ENCODE data around the gene MEDAG.
"Not testable (repeated sequence)": the region's sequence is repeated elsewhere in the genome, so short reads cannot be mapped to it uniquely, and the experiment has no call there.

MEDAG gene

GRCh38 chr13:30910676-30911075 lies 4.6 kb downstream of the MEDAG start:
- DNase-seq, result no peak

- no peak for DNase-seq
Observed at GRCh38 chr13:30915691-30916541, 9.8 kb downstream of the MEDAG start.

- no peak for DNase-seq
Observed at GRCh38 chr13:30916991-30917390, 10.9 kb downstream of the MEDAG start.

- DNase-seq, result no peak
Observed at GRCh38 chr13:30918662-30919405, 12.8 kb downstream of the MEDAG start.

GRCh38 chr13:30920162-30920909 lies 14.3 kb downstream of the MEDAG start:
- no peak for DNase-seq

GRCh38 chr13:30923418-30923817 lies 17.3 kb downstream of the MEDAG start:
- DNase-seq, result no peak

GRCh38 chr13:30924721-30925120 lies 18.6 kb downstream of the MEDAG start:
- no peak for DNase-seq

GRCh38 chr13:30925429-30925828 lies 19.4 kb downstream of the MEDAG start:
- DNase-seq, result no peak

- no peak for DNase-seq
Observed at GRCh38 chr13:30926781-30927180, 20.7 kb downstream of the MEDAG start.

- DNase-seq, result not testable (repeated sequence)
Observed at GRCh38 chr13:30927188-30927587, 21.1 kb downstream of the MEDAG start.

GRCh38 chr13:30927595-30927994 lies 21.5 kb downstream of the MEDAG start:
- no peak for DNase-seq

GRCh38 chr13:30928978-30929377 lies 22.9 kb downstream of the MEDAG start:
- no peak for DNase-seq

GRCh38 chr13:30932481-30933353 lies 26.6 kb downstream of the MEDAG start, which contains the start of gene TEX26:
TSS of gene TEX26 (plus strand) at chr13:30932656. CDS start at chr13:30932716, 60 bp downstream.
- no peak for DNase-seq

- no peak for DNase-seq
Observed at GRCh38 chr13:30933354-30933670, 27.2 kb downstream of the MEDAG start.

GRCh38 chr13:30934381-30934780 lies 28.3 kb downstream of the MEDAG start:
- no peak for DNase-seq

- DNase-seq, result no peak
Observed at GRCh38 chr13:30934803-30935202, 28.7 kb downstream of the MEDAG start.

- no peak for DNase-seq
Observed at GRCh38 chr13:30936971-30937370, 30.9 kb downstream of the MEDAG start.

GRCh38 chr13:30943881-30944280 lies 37.8 kb downstream of the MEDAG start:
- no peak for DNase-seq

- no peak for DNase-seq
Observed at GRCh38 chr13:30957258-30957943, 51.3 kb downstream of the MEDAG start.

- DNase-seq, result no peak
Observed at GRCh38 chr13:30959678-30960077, 53.6 kb downstream of the MEDAG start.

- no peak for DNase-seq
Observed at GRCh38 chr13:30963791-30964190, 57.7 kb downstream of the MEDAG start.

GRCh38 chr13:30965380-30965779 lies 59.3 kb downstream of the MEDAG start:
- no peak for DNase-seq
